ENCODE measurements around the gene PKP2. TPM values are rescaled to one million over a fixed set of nuclear protein-coding genes. Genes with fewer than 3 reads are reported as not detected.

The PKP2 gene
- total and polyA plus RNA-seq, 9 of the 15 experiments (the other 6 are each of a cell fraction or from before 2014, with no cell fraction given), result 1.6 to 4.2 (median 2.8) TPM

DNA sequence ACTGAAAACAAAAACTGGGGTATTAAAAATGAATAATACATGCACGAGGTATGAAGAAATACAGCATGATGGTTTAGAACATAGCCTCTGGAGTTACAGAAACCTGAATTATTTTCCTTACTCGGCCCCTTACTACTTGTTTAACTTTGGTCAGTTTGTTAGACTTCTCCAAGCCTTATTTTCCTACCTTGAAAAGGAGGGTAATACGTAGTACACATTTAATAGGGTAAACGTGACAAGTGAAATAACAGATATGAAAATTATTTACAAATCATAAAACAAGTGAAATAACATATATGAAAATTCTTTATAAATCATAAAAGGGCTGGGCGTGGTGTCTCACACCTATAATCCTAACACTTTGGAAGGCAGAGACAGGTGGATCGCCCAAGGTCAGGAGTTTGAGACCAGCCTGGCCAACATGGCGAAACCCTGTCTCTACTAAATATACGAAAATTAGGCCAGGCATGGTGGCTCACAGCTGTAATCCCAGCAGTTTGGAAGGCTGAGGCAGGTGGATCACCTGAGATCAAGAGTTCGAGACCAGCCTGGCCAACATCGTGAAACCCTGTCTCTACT lies 11.4 kb upstream of the PKP2 start (continued):
- TF ChIP-seq PBX2 (CRISPR knock-in tag; IDR thresholded peaks at IDR 0.05; ENCODE audit: low read depth), result no peak
- TF ChIP-seq PBX2 (tag; conservative IDR thresholded peaks at IDR 0.05; ENCODE audit: low read depth), result no peak
- no peak for TF ChIP-seq HCFC1 (IDR thresholded peaks at IDR 0.05; ENCODE audit: low read depth, low read length)
- no peak for TF ChIP-seq PHF21A (IDR thresholded peaks at IDR 0.05; ENCODE audit: borderline replicate concordance, low read depth)
- TF ChIP-seq ZNF717 (CRISPR knock-in tag; IDR thresholded peaks at IDR 0.05), result no peak
- TF ChIP-seq, protein P1, sequence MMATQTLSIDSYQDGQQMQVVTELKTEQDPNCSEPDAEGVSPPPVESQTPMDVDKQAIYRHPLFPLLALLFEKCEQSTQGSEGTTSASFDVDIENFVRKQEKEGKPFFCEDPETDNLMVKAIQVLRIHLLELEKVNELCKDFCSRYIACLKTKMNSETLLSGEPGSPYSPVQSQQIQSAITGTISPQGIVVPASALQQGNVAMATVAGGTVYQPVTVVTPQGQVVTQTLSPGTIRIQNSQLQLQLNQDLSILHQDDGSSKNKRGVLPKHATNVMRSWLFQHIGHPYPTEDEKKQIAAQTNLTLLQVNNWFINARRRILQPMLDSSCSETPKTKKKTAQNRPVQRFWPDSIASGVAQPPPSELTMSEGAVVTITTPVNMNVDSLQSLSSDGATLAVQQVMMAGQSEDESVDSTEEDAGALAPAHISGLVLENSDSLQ (IDR thresholded peaks at IDR 0.05), result no peak
- no peak for TF ChIP-seq ZKSCAN3 (CRISPR knock-in tag; IDR thresholded peaks at IDR 0.05)
- TF ChIP-seq KDM2B (CRISPR knock-in tag; IDR thresholded peaks at IDR 0.05), result no peak
- no peak for TF ChIP-seq SAFB (IDR thresholded peaks at IDR 0.05; ENCODE audit: borderline replicate concordance, low read depth, low read length)
- TF ChIP-seq HNRNPL (IDR thresholded peaks at IDR 0.05; ENCODE audit: low read depth, low read length), result no peak
- TF ChIP-seq ZNF655 (CRISPR knock-in tag; IDR thresholded peaks at IDR 0.05), result no peak
